ENCODE measurements around the gene LINC00237. TPM values are rescaled to one million over a fixed set of nuclear protein-coding genes. Genes with fewer than 3 reads are reported as not detected.

The LINC00237 gene
- total and polyA plus RNA-seq, 2 donors from 2014 or later, result not detected

DNA sequence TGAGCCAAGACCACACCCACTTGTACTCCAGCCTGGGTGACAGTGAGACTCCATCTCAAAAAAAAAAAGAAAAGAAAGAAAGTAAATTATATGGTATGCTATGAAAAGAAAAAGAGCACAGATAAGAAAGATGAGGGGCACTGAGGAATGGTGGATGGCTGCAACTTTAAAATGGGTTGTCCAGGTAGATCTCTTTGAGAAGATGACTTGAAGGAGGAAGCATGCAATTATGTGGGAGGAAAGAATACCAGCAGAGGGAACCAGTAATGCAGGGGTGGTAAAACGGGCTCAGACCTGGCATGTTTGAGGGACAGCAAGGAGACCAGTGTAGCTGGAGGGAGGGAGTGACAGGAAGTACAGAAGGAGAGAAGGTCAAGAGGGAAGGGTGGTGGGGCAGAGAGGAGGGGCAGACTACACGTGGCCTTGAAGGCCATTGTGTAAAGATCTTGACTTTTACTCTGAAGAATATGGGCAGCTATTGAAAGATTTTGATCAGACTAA is 22.3 kb downstream of the LINC00237 start:
- Histone ChIP-seq H3K4me3 (ENCODE audit: low read length in 3 of 3) (no peak overlapping the region), H3K9ac (ENCODE audit: low read length in 3 of 3) (no peak overlapping the region), H3K4me1 (ENCODE audit: control insufficient read depth in 2 of 3, insufficient read depth in 2 of 3, low read depth in 1 of 3, low read length in 3 of 3) (no peaks in the 10 kb centered on the region), H3K36me3 (ENCODE audit: control insufficient read depth in 2 of 3, insufficient read depth in 3 of 3, low read length in 3 of 3) (no peaks in the 10 kb centered on the region), H3K27me3 (ENCODE audit: control insufficient read depth, insufficient read depth, low read length) (no peaks in the 10 kb centered on the region), H3K9me3 (ENCODE audit: control insufficient read depth in 2 of 3, insufficient read depth in 1 of 3, low read length in 3 of 3) (no peaks in the 10 kb centered on the region), H3K27ac (ENCODE audit: low read depth in 2 of 2, low read length in 2 of 2) (no peak overlapping the region)
- FAIRE-seq (no peak), DNase-seq (no peak)
- intact Hi-C loops (cut with DNase I), result no loop called here
- TF ChIP-seq, protein P1, sequence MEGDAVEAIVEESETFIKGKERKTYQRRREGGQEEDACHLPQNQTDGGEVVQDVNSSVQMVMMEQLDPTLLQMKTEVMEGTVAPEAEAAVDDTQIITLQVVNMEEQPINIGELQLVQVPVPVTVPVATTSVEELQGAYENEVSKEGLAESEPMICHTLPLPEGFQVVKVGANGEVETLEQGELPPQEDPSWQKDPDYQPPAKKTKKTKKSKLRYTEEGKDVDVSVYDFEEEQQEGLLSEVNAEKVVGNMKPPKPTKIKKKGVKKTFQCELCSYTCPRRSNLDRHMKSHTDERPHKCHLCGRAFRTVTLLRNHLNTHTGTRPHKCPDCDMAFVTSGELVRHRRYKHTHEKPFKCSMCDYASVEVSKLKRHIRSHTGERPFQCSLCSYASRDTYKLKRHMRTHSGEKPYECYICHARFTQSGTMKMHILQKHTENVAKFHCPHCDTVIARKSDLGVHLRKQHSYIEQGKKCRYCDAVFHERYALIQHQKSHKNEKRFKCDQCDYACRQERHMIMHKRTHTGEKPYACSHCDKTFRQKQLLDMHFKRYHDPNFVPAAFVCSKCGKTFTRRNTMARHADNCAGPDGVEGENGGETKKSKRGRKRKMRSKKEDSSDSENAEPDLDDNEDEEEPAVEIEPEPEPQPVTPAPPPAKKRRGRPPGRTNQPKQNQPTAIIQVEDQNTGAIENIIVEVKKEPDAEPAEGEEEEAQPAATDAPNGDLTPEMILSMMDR (IDR thresholded peaks at IDR 0.05; ENCODE audit: borderline replicate concordance, extremely low read depth, insufficient read depth), result no peak

DNA sequence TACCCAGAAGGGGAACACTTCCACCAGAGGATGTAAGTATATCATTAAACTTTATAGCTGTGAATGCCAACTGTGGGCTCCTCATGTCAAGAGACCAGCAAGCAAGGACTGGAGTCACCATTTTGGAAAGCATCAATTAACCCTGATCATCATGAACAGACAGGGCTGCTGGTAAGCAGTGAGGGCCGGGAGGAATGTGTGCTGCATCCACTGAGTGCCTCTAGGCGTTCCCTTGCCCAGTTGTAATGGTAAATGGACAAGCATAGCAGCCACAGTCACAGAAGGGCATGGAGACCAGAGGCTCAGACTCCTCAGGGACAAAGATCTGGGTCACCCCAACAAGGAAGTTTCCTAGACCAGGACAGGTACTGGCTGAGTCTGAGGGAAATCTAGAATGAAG is 23.6 kb downstream of the LINC00237 start:
- Histone ChIP-seq H3K27ac (ENCODE audit: low read depth in 2 of 2, low read length in 2 of 2) (no peak overlapping the region), H3K4me1 (ENCODE audit: control insufficient read depth in 2 of 3, insufficient read depth in 2 of 3, low read depth in 1 of 3, low read length in 3 of 3) (no peaks in the 10 kb centered on the region), H3K27me3 (ENCODE audit: control insufficient read depth, insufficient read depth, low read length) (no peaks in the 10 kb centered on the region), H3K9me3 (ENCODE audit: control insufficient read depth in 2 of 3, insufficient read depth in 1 of 3, low read length in 3 of 3) (no peaks in the 10 kb centered on the region), H3K9ac (ENCODE audit: low read length in 3 of 3) (no peak overlapping the region), H3K4me3 (ENCODE audit: low read length in 3 of 3) (no peak overlapping the region), H3K36me3 (ENCODE audit: control insufficient read depth in 2 of 3, insufficient read depth in 3 of 3, low read length in 3 of 3) (no peaks in the 10 kb centered on the region)
- DNase-seq (no peak), FAIRE-seq (no peak)
- TF ChIP-seq, protein P1 (IDR thresholded peaks at IDR 0.05; ENCODE audit: borderline replicate concordance, extremely low read depth, insufficient read depth), result no peak
- intact Hi-C loops (cut with DNase I), result no loop called here

DNA sequence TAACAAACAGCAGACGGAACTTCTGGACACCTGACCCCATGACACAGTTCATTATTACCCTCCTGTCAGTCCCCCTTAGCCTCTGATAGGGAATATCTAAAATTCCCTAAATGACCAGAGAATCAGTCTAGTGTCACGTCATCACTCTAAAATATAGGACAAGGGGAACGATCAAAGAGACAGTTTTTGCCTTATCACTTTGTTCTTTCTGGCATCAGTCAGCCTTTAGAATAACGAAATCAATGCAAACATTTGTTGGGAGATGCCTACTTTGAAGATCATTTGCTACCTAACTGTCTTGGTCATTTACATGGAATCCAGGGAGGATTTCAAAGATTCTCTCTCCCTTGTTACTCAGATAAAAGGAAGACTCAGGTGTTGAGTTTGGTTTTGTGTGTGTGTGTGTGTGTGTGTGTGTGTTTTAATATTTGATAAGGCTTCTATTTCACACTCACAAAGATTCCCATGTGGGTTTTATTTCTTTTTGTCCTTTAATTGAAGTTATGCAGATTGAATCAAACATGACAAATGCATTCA is 28.3 kb downstream of the LINC00237 start:
- no peaks in the 10 kb centered on the region for H3K27me3 ChIP-seq (ENCODE audit: control insufficient read depth, insufficient read depth, low read length)
- TF ChIP-seq, protein P1 (IDR thresholded peaks at IDR 0.05; ENCODE audit: borderline replicate concordance, extremely low read depth, insufficient read depth), result no peak
- no peaks in the 10 kb centered on the region for H3K9me3 ChIP-seq (ENCODE audit: control insufficient read depth in 2 of 3, insufficient read depth in 1 of 3, low read length in 3 of 3)
- DNase-seq (no peak), FAIRE-seq (no peak)
- no peaks in the 10 kb centered on the region for H3K4me1 ChIP-seq (ENCODE audit: control insufficient read depth in 2 of 3, insufficient read depth in 2 of 3, low read depth in 1 of 3, low read length in 3 of 3)
- no peak overlapping the region for H3K9ac ChIP-seq (ENCODE audit: low read length in 3 of 3)
- intact Hi-C loops (cut with DNase I), result no loop called here
- no peak overlapping the region for H3K4me3 ChIP-seq (ENCODE audit: low read length in 3 of 3)
- no peaks in the 10 kb centered on the region for H3K36me3 ChIP-seq (ENCODE audit: control insufficient read depth in 2 of 3, insufficient read depth in 3 of 3, low read length in 3 of 3)
- no peak overlapping the region for H3K27ac ChIP-seq (ENCODE audit: low read depth in 2 of 2, low read length in 2 of 2)

DNA sequence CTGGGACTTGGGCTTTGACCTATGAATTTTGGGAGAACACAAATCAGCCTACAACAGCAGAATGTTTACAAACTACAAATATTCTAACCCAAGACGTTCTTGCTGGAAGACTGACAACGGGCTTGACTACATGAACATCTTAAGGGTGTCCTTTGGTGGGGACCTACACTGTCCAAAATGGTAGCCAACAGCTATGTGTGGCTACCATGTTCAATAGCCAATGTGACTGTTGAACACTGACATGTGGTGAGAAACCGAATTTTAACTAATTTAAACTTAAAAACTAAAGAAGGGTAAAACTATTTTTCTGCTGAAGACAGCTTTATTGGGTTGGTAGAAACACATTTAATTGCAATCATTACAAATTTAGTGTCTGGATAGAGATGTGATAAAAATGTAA is 30.1 kb downstream of the LINC00237 start:
- TF ChIP-seq, protein P1 (IDR thresholded peaks at IDR 0.05; ENCODE audit: borderline replicate concordance, extremely low read depth, insufficient read depth), result no peak
- H3K9ac ChIP-seq (ENCODE audit: low read length in 3 of 3), result no peak overlapping the region
- no peaks in the 10 kb centered on the region for H3K9me3 ChIP-seq (ENCODE audit: control insufficient read depth in 2 of 3, insufficient read depth in 1 of 3, low read length in 3 of 3)
- DNase-seq, result no peak
- no peak overlapping the region for H3K27ac ChIP-seq (ENCODE audit: low read depth in 2 of 2, low read length in 2 of 2)
- H3K4me1 ChIP-seq (ENCODE audit: control insufficient read depth in 2 of 3, insufficient read depth in 2 of 3, low read depth in 1 of 3, low read length in 3 of 3), result no peaks in the 10 kb centered on the region
- H3K4me3 ChIP-seq (ENCODE audit: low read length in 3 of 3), result no peak overlapping the region
- H3K36me3 ChIP-seq (ENCODE audit: control insufficient read depth in 2 of 3, insufficient read depth in 3 of 3, low read length in 3 of 3), result no peaks in the 10 kb centered on the region
- FAIRE-seq, result no peak
- no peaks in the 10 kb centered on the region for H3K27me3 ChIP-seq (ENCODE audit: control insufficient read depth, insufficient read depth, low read length)
- intact Hi-C loops (cut with DNase I), result no loop called here

Measured in kidney (tissue), 14 donors.